ENCODE measurements around the gene GABRR3.

Gene GABRR3

GRCh38 chr3:97935842-97936241, 99.3 kb downstream of the GABRR3 start:
- no peak overlapping the region for H3K4me3 ChIP-seq (ENCODE audit: control insufficient read depth, low read depth, low read length)
- no peak for DNase-seq (ENCODE audit: low read depth)
- TF ChIP-seq, protein P1, sequence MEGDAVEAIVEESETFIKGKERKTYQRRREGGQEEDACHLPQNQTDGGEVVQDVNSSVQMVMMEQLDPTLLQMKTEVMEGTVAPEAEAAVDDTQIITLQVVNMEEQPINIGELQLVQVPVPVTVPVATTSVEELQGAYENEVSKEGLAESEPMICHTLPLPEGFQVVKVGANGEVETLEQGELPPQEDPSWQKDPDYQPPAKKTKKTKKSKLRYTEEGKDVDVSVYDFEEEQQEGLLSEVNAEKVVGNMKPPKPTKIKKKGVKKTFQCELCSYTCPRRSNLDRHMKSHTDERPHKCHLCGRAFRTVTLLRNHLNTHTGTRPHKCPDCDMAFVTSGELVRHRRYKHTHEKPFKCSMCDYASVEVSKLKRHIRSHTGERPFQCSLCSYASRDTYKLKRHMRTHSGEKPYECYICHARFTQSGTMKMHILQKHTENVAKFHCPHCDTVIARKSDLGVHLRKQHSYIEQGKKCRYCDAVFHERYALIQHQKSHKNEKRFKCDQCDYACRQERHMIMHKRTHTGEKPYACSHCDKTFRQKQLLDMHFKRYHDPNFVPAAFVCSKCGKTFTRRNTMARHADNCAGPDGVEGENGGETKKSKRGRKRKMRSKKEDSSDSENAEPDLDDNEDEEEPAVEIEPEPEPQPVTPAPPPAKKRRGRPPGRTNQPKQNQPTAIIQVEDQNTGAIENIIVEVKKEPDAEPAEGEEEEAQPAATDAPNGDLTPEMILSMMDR (IDR thresholded peaks at IDR 0.05; ENCODE audit: control insufficient read depth, insufficient read depth, low read depth, low read length, missing control alignments): no peak

Data from AG09309 (cell line).